ENCODE measurements around the gene ATP6V1C2. TPM values are rescaled to one million over a fixed set of nuclear protein-coding genes. Genes with fewer than 3 reads are reported as not detected.
A peak's percentile ranks its signal among the peaks of the same experiment; 100 is the strongest.

The ATP6V1C2 gene
- total and polyA plus RNA-seq, 2 donors from 2014 or later, result 4.2 to 38.0 TPM

GRCh38 chr2:10709290-10709939 is 12.0 kb upstream of the ATP6V1C2 start:
- no peak for DNase-seq
- Histone ChIP-seq H3K9me3 (ENCODE audit: control insufficient read depth in 2 of 3, insufficient read depth in 1 of 3, low read length in 3 of 3) (no peaks in the 10 kb centered on the region), H3K36me3 (ENCODE audit: control insufficient read depth in 2 of 3, insufficient read depth in 3 of 3, low read length in 3 of 3) (no peaks in the 10 kb centered on the region), H3K27ac (ENCODE audit: low read depth in 2 of 2, low read length in 2 of 2) (no peak overlapping the region), H3K9ac (ENCODE audit: low read length in 3 of 3) (no peak overlapping the region), H3K4me3 (ENCODE audit: low read length in 3 of 3) (no peak overlapping the region), H3K4me1 (ENCODE audit: control insufficient read depth in 2 of 3, insufficient read depth in 2 of 3, low read depth in 1 of 3, low read length in 3 of 3) (no peaks in the 10 kb centered on the region), H3K27me3 (ENCODE audit: control insufficient read depth, insufficient read depth, low read length) (no peaks in the 10 kb centered on the region)
- FAIRE-seq, result no peak
- intact Hi-C loops (cut with DNase I), result no loop called here
- peak; percentile 23 for TF ChIP-seq CTCF (IDR thresholded peaks at IDR 0.05; ENCODE audit: borderline replicate concordance, extremely low read depth, insufficient read depth)

GRCh38 chr2:10712185-10712809 is 9.1 kb upstream of the ATP6V1C2 start:
- H3K27ac ChIP-seq (ENCODE audit: low read depth in 2 of 2, low read length in 2 of 2), result no peak overlapping the region

GRCh38 chr2:10716581-10716980 is 4.8 kb upstream of the ATP6V1C2 start:
- no peak for TF ChIP-seq CTCF (IDR thresholded peaks at IDR 0.05; ENCODE audit: borderline replicate concordance, extremely low read depth, insufficient read depth)
- H3K4me3 ChIP-seq (ENCODE audit: low read length in 3 of 3), result no peak overlapping the region
- H3K27me3 ChIP-seq (ENCODE audit: control insufficient read depth, insufficient read depth, low read length), result peaks cover 12% of the 10 kb centered on the region
- H3K9me3 ChIP-seq (ENCODE audit: control insufficient read depth in 2 of 3, insufficient read depth in 1 of 3, low read length in 3 of 3), result no peaks in the 10 kb centered on the region
- peaks cover 0 to 5% (median 0%) of the 10 kb centered on the region in 3 donors for H3K4me1 ChIP-seq (ENCODE audit: control insufficient read depth in 2 of 3, insufficient read depth in 2 of 3, low read depth in 1 of 3, low read length in 3 of 3)
- FAIRE-seq, result no peak
- H3K36me3 ChIP-seq (ENCODE audit: control insufficient read depth in 2 of 3, insufficient read depth in 3 of 3, low read length in 3 of 3), result no peaks in the 10 kb centered on the region
- H3K9ac ChIP-seq (ENCODE audit: low read length in 3 of 3), result no peak overlapping the region
- no peak overlapping the region for H3K27ac ChIP-seq (ENCODE audit: low read depth in 2 of 2, low read length in 2 of 2)
- DNase-seq, result no peak
- intact Hi-C loops (cut with DNase I), result no loop called here

More at GRCh38 chr2:10712185-10712809, 9.1 kb upstream of the ATP6V1C2 start:
- no peak for TF ChIP-seq CTCF (IDR thresholded peaks at IDR 0.05; ENCODE audit: borderline replicate concordance, extremely low read depth, insufficient read depth)
- no peaks in the 10 kb centered on the region for H3K9me3 ChIP-seq (ENCODE audit: control insufficient read depth in 2 of 3, insufficient read depth in 1 of 3, low read length in 3 of 3)
- H3K27me3 ChIP-seq (ENCODE audit: control insufficient read depth, insufficient read depth, low read length), result no peaks in the 10 kb centered on the region
- intact Hi-C loops (cut with DNase I), result no loop called here
- peak in 1 of 5 donors; percentile 31 for DNase-seq
- H3K4me3 ChIP-seq (ENCODE audit: low read length in 3 of 3), result no peak overlapping the region
- no peak overlapping the region for H3K9ac ChIP-seq (ENCODE audit: low read length in 3 of 3)
- no peaks in the 10 kb centered on the region for H3K36me3 ChIP-seq (ENCODE audit: control insufficient read depth in 2 of 3, insufficient read depth in 3 of 3, low read length in 3 of 3)
- FAIRE-seq, result no peak
- no peaks in the 10 kb centered on the region for H3K4me1 ChIP-seq (ENCODE audit: control insufficient read depth in 2 of 3, insufficient read depth in 2 of 3, low read depth in 1 of 3, low read length in 3 of 3)

Measured in kidney (tissue), 14 donors.